HG03520 (cell line): ENCODE data around the gene ANP32B.

ENCODE experiments used
- ATAC-seq: cut with Tn5 transposase; IDR thresholded peaks from one replicate; pipeline ENCODE4 v1.9.1; 2021; ENCODE audit warnings: mild to moderate bottlenecking, moderate library complexity; ENCODE audit not compliant: unreplicated experiment

The ANP32B gene

DNA sequence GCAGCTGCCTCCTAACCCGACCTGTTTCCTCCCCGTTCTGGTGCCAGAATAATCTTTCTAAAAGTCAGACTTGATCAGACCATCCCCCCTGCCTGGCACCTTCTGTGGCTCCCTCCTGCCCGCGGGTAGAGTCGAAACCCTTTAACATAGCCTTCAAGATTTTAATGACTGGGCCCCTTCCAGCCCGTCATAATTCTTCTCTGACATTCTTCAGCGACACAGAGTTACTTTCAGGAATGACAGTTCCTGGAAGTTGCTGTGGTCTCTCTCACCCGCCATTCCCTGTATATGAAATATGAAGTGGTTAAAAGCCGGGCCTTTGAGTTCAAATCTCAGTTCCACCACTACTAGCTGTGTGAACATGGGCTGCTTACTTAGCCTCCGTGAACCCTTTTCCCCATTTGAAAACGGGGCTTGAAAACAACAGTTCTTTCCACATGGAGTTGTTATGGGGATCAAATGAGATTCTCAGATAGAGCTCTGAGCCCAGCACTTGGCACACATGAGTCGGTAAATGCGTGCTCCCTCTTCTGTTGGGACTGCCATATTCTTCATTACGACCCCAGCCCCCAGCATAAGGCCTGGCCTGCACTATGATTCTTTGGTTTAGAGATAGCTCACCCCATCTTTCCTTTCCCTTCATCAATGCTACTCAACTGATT lies 74.1 kb downstream of the ANP32B start:
- no peak for ATAC-seq

DNA sequence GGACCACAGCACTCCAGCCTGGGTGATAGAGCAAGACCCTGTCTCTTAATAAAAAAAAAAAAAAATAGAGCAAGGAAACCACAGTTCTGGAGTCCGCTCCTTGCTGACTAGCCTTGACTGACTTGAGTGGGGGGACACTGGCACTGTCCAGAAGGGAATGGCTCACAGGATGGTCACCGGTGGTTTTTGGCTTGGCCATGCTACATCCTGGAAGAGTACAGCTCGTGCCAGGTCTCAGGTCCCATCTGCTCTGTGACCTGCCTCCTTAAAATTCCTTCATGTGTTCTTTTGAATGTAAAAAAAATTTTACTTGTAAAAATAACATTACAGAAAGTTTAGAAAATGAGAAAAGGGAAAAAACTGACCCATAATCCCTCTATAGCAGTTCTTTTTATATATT lies 79.0 kb downstream of the ANP32B start:
- no peak for ATAC-seq

DNA sequence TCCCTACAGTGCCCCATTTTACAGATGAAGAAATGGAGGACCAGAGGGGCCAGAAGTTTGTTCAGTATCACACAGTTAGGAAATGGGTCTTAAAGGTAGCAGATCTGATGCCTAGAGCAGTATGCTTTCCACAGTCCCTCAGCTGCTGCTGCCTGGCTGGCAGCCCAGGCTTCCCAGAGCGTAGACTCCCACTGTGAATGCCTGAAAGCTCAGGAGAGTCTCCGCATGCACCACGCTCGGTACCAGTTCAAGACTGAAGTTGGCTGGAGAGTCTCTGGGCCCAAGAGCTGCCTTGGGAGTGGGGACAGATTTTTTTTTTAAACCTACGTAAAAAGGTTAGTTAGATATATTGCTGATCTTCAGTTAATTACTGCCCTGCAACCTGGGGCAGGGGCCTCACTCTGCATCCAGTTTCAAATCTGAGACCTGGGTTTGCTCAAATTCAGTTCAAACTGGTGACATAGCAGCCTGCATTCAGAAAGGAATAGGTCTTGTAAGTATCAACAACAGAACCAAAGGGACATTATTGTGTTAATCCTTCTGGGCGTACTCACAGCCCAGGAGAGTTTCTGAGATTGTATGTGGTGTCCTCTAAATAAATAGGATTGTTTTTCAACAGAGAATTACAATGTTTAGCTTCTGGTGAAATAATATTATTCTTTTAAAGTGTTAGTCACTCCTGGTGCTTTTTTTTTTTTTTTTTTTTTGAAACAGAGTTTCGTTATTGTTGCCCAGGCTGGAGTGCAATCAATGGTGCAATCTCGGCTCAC lies 81.7 kb downstream of the ANP32B start:
- no peak for ATAC-seq
